Endometrium (tissue), 2 donors: ENCODE data around the gene GANAB.
"Not testable (repeated sequence)": the region's sequence is repeated elsewhere in the genome, so short reads cannot be mapped to it uniquely, and the experiment has no call there.

Experiments used
- FAIRE-seq: peaks from 2 replicates; lab custom pipeline; 2012; peaks lifted over from hg19 to GRCh38; lab: Jason Lieb, UNC
- donor health status: control.
- donor health status: control.

Gene GANAB

DNA sequence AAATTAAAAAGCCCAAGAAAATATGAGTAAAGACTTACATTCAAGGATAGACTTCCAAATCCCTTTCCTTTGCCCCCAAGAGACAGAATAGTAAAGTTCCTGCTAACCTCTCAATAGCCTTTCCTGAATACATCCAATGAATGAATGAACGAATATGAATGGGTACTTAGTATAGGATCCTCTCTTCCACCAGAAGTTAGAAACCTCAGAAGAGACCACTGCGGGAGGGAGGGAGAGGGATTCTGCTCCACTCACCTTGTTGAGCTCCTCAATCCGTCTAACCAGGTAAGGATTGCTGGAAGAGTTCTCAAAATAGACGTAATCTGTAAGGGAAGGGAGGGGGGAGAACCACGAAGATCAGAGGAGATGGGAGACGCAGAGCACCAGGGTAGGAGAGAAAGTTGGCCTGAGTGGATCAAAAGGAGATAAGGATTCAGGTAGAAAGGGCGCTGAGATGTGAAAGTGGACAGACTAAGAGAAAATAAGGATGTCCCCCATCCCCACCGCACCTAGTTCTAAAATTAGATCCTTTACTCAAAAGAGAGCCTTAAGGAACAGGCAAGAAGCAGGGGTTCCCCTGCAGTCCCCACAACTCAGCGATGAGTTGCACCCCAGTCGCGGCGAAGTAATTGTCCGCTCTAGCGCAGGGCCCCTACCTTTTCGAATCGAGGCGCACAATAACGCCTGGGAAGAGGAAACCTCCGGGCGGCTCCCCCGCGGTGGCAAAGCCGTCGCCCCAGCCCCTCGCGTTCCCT is 45.9 kb downstream of the GANAB start:
- no peak for FAIRE-seq

DNA sequence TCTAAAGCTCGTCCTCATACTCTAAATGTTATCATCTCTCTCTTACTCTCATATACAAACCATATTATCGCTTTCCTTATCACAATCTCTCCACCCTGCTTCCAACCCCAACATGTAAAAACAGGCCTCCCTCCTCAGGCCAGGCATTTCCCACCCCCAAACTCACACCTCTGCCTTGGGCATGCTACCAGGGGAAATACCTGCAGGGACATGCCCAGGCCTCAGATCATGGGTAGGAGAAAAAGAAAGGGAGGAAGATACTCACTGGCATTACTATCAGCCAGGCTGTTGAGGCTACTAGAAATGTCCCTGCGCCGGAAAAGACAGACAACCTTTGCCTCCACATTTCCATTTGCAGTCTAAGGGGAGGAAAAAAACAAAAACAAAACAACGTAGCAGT is 46.5 kb downstream of the GANAB start:
- FAIRE-seq, result no peak

- peak; percentile 93 for FAIRE-seq
Measured at GRCh38 chr11:62599069-62599696, 47.2 kb downstream of the GANAB start.

DNA sequence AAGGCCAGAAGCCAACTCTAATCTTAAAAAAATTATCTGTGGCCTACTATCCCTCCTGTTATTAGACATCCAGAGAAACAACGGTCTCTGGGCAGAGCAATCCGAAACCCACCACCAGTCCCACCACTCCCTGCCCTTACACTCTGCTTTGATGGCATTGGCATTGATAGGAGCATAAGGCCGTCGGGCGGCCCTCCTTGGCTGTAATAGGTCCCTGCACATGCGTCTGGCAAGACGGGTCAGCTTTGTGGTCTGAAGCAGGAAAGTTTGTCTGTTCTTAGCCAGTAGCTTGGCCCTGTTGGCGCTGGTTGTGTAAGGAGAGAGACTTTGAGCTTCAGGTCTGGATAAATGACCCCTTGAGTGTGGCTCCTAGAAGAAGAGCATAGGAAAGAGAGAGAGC is 51.3 kb downstream of the GANAB start:
- no peak for FAIRE-seq

GRCh38 chr11:62593434-62594044 is 52.9 kb downstream of the GANAB start:
- no peak for FAIRE-seq

DNA sequence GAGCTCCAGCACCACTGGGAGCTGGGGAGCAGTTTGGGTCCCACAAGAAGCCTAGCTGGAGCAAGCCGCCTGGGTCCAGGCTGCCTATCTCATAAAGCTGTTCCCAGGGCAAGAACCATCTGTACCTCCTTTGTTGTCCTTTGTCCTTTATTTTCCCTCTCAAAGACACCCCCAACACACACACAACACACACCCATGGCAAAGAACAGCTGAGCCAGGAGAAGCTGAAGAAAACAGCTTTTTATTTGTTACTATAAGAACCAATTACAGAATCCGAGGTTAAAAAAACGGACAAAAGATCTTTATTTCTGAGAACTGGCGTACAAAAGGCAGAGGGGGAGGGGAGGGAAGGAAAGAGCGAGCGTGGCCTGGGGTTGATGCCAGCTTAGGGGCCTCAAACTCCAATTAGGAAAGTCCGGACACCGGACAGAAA is 53.4 kb downstream of the GANAB start:
- FAIRE-seq, result no peak

DNA sequence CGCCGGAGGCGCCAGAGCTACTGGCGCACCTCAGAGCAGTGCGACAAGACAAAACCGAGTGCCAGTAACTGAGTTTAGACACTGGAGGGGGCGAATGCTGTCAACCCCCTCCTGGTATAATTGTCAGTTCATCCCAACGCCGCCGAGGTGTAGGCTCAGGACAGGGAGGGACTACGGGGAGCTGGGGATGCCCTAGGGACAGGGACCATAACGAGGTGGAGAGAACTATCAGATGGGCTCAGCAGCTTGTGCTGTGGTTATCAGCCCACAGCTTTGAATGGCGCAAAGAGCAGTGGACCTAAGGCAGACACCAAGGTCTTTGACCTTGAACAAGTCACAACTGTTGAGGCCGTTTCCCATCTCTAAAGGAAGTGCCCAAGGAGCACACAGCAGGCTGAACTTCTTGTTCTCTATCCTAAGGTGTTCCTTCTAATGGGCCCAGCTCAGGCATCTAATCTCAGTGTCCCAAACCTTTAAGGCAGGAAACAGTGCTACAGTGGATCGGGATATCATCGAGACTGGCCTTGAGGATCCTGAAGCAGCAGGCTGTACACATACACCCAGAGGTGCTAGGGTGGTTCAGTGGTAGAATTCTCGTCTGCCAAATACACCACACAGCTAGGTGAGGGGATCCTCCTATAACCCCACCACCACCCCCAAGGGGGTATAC is 54.1 kb downstream of the GANAB start:
- no peak for FAIRE-seq

DNA sequence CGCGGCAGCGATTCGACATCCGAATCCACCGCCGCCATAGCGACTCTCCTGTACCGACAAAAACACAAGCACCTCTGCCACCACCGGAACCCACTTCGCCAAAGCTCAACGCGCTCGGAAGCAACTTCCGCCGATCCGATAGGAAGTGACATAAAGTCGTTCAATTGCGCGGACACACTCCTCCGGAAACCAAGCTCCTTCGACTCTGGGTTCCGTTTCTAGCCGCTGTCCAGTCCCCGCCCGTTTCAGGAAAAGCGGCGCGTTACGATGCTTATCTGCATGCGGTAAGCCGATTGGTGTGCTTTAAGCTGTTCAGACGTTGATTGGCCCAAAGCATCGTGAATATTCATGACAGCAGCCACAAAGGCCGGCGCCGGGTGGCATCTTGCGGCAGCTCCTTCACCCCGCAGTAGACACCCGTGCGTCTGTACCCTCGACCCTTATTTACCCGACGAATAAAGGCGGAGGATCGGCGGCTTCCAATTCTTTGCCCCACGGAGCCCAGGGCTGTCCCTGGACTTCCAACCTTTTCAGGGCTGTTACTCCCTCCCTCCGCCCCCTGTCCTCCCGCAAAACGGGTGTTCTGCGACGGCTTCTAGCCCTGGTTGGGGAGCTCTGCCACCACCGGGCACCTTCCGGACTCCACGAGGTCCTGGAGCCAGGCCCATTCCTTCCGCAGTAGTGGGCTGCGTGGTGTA is 54.8 kb downstream of the GANAB start, which contains the start of gene TUT1:
Gene TUT1 (minus strand): TSS at position 76 of the 698 bp plus-strand sequence. CDS start 38 bp downstream, at position 38.
- FAIRE-seq, result peak; percentile 95

DNA sequence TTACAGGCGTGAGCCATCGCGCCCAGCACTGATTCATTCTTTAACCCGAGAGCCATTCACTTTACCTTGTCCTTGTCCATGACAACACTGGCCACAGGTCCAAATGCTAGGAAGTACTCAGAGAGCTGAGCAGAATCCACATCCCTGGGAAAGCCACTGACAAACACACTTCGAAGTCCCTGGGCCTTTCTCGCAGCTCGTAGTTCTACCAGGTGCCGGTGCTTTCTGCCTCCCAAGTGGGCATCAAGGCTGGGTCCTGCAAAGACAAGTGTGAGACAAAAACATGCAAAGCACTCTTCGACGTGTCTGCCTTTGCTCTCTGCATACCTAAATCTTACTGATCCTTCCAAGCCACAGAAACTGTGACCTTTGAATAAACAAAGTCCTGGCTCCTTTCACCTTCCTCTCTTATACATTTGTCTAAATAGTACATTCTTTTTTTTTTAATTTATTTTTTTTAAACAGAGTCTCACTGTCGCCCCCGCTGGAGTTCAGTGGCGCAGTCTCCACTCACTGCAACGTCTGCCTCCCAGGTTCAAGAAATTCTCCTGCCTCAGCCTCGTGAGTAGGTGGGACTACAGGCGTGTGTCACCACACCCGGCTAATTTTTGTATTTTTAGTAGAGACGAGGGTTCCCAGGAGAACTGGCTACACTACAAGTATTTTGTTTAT is 57.3 kb downstream of the GANAB start:
- no peak for FAIRE-seq

DNA sequence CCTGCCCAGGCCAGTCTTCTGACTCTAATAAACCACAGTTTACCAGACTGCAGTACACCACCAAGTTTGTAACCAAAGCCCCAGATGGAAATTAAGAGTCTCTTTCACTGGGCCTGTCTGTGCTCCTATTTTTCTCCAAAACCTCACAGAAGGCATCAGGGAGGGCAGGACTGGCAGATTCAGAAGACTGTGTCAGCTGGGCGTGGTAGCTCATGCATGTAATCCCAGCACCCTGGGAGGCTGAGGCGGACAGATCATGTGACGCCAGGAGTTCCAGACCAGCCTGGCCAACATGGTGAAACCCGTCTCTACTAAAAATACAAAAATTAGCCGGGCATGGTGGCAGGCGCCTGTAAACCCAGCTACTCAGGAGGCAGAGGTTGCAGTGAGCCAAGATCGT is 61.1 kb downstream of the GANAB start:
- FAIRE-seq, result not testable (repeated sequence)

GRCh38 chr11:62581735-62582134 is 64.7 kb downstream of the GANAB start:
- not testable (repeated sequence) for FAIRE-seq

- FAIRE-seq, result no peak
Measured at GRCh38 chr11:62580959-62581715, 65.3 kb downstream of the GANAB start.

- FAIRE-seq, result no peak
Measured at GRCh38 chr11:62579252-62579651, 67.2 kb downstream of the GANAB start.

- no peak for FAIRE-seq
Measured at GRCh38 chr11:62578541-62578940, 67.9 kb downstream of the GANAB start.

DNA sequence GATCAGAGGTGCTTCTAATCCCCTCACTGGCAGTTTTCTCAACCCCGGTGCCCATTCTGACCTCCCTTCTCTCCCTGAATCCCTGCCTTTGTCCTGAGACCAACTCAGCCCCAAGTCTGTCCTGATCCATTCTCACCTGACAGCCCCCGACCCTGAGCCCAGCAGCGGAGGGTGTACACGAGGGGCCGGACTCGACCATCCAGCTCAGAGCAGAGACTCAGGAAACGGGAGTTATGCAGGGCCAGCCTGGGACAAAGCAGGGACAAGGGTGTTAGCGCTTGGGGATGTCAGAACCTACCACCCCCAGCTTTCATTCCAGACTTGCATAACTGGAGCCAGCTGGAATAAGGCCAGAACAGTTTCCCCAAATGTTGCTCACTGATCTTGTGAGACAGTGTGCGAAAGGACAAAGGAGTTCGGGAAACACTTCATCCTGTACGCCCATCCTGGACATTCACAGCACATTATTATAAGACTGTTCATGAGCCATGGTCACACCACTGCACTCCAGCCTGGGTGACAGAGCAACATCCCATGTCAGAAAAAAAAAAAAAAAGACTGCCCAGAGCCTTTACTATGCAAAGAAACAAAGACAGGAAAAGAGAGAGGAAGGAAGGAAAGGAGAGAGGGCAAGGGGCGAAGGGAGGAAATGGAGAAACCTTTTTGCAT is 69.2 kb downstream of the GANAB start:
- no peak for FAIRE-seq

DNA sequence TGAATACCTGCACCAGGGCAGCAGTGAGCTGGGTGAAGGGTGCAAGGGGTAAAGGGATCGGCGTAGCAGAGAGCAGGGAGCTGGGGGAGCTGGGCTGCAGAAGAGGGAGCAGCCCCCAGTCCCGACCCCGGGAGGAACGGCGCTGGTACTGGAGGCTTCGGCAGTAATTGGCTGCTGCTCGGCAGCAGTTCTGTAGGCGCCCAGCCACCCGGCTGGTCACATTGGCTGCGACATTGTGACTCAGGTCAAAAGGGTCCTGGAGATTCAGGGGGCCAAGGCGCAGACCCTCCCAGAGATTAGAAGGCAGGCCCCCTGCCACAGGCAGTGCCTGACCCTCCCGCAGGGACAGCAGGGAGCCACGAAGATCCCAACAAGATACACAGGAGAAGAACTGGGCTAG is 70.6 kb downstream of the GANAB start:
- FAIRE-seq, result no peak

DNA sequence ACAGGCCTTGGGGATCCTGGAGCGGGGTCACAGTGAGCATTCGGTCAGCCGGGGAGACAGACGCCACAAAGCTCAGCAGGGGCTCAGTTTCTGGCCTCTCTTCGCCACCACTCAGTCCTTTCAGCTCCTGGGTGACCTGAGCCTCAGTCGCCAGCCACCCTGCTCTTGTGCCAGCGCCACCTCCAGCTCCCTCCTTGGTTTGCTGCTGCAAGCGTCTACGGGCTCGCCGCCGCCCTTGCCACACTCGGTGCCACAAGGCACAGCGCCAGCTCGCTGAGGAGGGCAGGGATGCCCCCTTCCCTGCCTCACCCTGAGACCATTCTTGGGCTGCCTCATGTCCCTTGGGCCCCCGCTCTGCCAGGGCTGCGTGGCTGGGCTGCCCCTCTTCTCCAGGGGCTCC is 71.3 kb downstream of the GANAB start:
- no peak for FAIRE-seq
